ENCODE measurements around the gene OR2K2. TPM values are rescaled to one million over a fixed set of nuclear protein-coding genes. Genes with fewer than 3 reads are reported as not detected.
A peak's percentile ranks its signal among the peaks of the same experiment; 100 is the strongest.

OR2K2 gene
- total and polyA plus RNA-seq, 10 of the 15 experiments (the other 5 are each of a cell fraction or from before 2014, with no cell fraction given) = 0.12 TPM; not detected in 9

GRCh38 chr9:111360881-111361280 lies 30.9 kb upstream of the OR2K2 start (continued):
- no peak for TF ChIP-seq CBX3 (IDR thresholded peaks at IDR 0.05; ENCODE audit: borderline replicate concordance, low read depth)
- peak; percentile 96 for TF ChIP-seq MEF2B (IDR thresholded peaks at IDR 0.05; ENCODE audit: partially characterized antibody, poor library complexity, severe bottlenecking)
- TF ChIP-seq YBX1 (IDR thresholded peaks at IDR 0.05) = no peak
- no peak for TF ChIP-seq RUNX3 (IDR thresholded peaks at IDR 0.05; ENCODE audit: low read length)
- TF ChIP-seq EGR1 (IDR thresholded peaks at IDR 0.05; ENCODE audit: borderline replicate concordance in 1 of 2, low read depth in 2 of 2, low read length in 2 of 2) = no peak
- TF ChIP-seq BACH1 (IDR thresholded peaks at IDR 0.05; ENCODE audit: borderline replicate concordance) = peak; percentile 68; the same call in 1 of the 2 replicates
- no peak for TF ChIP-seq MYB (IDR thresholded peaks at IDR 0.05; ENCODE audit: borderline replicate concordance, low read depth, low read length)
- no peak for TF ChIP-seq E2F4 (IDR thresholded peaks at IDR 0.05; ENCODE audit: low read depth, low read length)
- no peak for TF ChIP-seq ESRRA (IDR thresholded peaks at IDR 0.05; ENCODE audit: low read length)
- TF ChIP-seq E4F1 (IDR thresholded peaks at IDR 0.05; ENCODE audit: borderline replicate concordance, partially characterized antibody) = no peak
- no peak for TF ChIP-seq POLR2AphosphoS2 (IDR thresholded peaks at IDR 0.05; ENCODE audit: low read depth, low read length)
- TF ChIP-seq ASH2L (IDR thresholded peaks at IDR 0.05; ENCODE audit: borderline replicate concordance, low read depth) = no peak
- no peak; the same call in 1 of the 2 replicates for TF ChIP-seq CHD2 (IDR thresholded peaks at IDR 0.05; ENCODE audit: borderline replicate concordance, low read depth, low read length)
- TF ChIP-seq FOXM1 (IDR thresholded peaks at IDR 0.05; ENCODE audit: low read depth, low read length) = no peak
- TF ChIP-seq MEF2A (IDR thresholded peaks at IDR 0.05; ENCODE audit: insufficient read depth, low read depth, low read length) = no peak
- no peak for TF ChIP-seq YY1 (IDR thresholded peaks at IDR 0.05; ENCODE audit: low read depth, low read length)
- TF ChIP-seq IKZF2 (IDR thresholded peaks at IDR 0.05) = peak; percentile 51 to 53; a peak in 2 of 4 replicates
- no peak for TF ChIP-seq KDM1A (IDR thresholded peaks at IDR 0.05; ENCODE audit: borderline replicate concordance)
- TF ChIP-seq BHLHE40 (IDR thresholded peaks at IDR 0.05; ENCODE audit: borderline replicate concordance in 1 of 2, low read depth in 2 of 2, low read length in 1 of 2) = no peak
- TF ChIP-seq NFYA (IDR thresholded peaks at IDR 0.05; ENCODE audit: borderline replicate concordance, low read depth, low read length) = no peak
- no peak for TF ChIP-seq NFYB (IDR thresholded peaks at IDR 0.05; ENCODE audit: insufficient read depth, low read depth, low read length)
- no peak for TF ChIP-seq E2F8 (IDR thresholded peaks at IDR 0.05; ENCODE audit: low read depth, partially characterized antibody)
- TF ChIP-seq ATF2 (IDR thresholded peaks at IDR 0.05; ENCODE audit: low read length) = no peak
